Smooth muscle cell (in vitro differentiated cells): Measurements from ENCODE around the gene CPT1C. TPM values are rescaled to one million over a fixed set of nuclear protein-coding genes. Genes with fewer than 3 reads are reported as not detected.

ENCODE experiments used
- DNase-seq: peaks from one replicate; lab custom pipeline; 2025; ENCODE audit not compliant: unreplicated experiment; lab: John Stamatoyannopoulos, UW
- H2AFZ ChIP-seq: fragments of 200-600 bp; sonication (generic); 2 replicates; pipeline ENCODE4 v1.6.0; 2016; ENCODE audit warnings: antibody characterized with exemption, low read depth, mild to moderate bottlenecking
- H3F3A ChIP-seq: fragments of 200-600 bp; sonication (generic); 2 replicates; pipeline ENCODE4 v1.6.0; 2017; ENCODE audit warnings: antibody characterized with exemption, low read depth
- H3K27ac ChIP-seq: fragments of 200-600 bp; sonication (generic); 2 replicates; pipeline ENCODE4 v1.5.1; 2016; ENCODE audit warnings: low read depth, mild to moderate bottlenecking
- H3K27me3 ChIP-seq: fragments of 200-600 bp; sonication (generic); 2 replicates; pipeline ENCODE4 v1.6.1; 2016; ENCODE audit warnings: low read depth, mild to moderate bottlenecking
- H3K36me3 ChIP-seq: fragments of 200-600 bp; sonication (generic); 2 replicates; pipeline ENCODE4 v1.5.1; 2016; ENCODE audit warnings: low read depth
- H3K4me1 ChIP-seq: fragments of 200-600 bp; sonication (generic); 2 replicates; pipeline ENCODE4 v1.5.1; 2016; ENCODE audit warnings: low read depth
- H3K4me2 ChIP-seq: fragments of 200-600 bp; sonication (generic); 2 replicates; pipeline ENCODE4 v1.6.0; 2016; ENCODE audit warnings: mild to moderate bottlenecking
- H3K4me3 ChIP-seq: fragments of 200-600 bp; sonication (generic); 2 replicates; pipeline ENCODE4 v1.5.1; 2016; ENCODE audit warnings: mild to moderate bottlenecking
- H3K79me2 ChIP-seq: fragments of 200-600 bp; sonication (generic); 2 replicates; pipeline ENCODE4 v1.6.0; 2016; ENCODE audit warnings: low read depth, mild to moderate bottlenecking
- H3K9ac ChIP-seq: fragments of 200-600 bp; sonication (generic); 2 replicates; pipeline ENCODE4 v1.6.0; 2016; ENCODE audit warnings: low read depth
- H3K9me3 ChIP-seq: fragments of 200-600 bp; sonication (generic); replicated peaks from 2 replicates; pipeline ENCODE4 v1.5.1; 2016; ENCODE audit warnings: low read depth
- H4K20me1 ChIP-seq: fragments of 200-600 bp; sonication (generic); 2 replicates; pipeline ENCODE4 v1.6.0; 2016; ENCODE audit warnings: low read depth
- WGBS: methylation state at CpG from one replicate; pipeline ENCODE4 v1.1.7; 2016; ENCODE audit warnings: low lambda C conversion rate; 5-methylcytosine and 5-hydroxymethylcytosine counted together
- polyA plus RNA-seq: library from polyadenylated mRNA; unstranded; fragments of >200 nt; fragmentation: Nextera tagmentation; extraction: Ambion mirVana; gene quantifications from 2 replicates; pipeline ENCODE4 v1.2.1, GENCODE V29; 2016
- total RNA-seq: library from RNA; depleted of rRNA; stranded (reverse); fragments of >200 nt; gene quantifications from 2 replicates; pipeline ENCODE4 v1.2.3, GENCODE V29; 2014
- TF ChIP-seq, protein P1 (sequence below): fragments of 200-600 bp; sonication (generic); IDR thresholded peaks from 2 replicates; pipeline ENCODE4 v1.5.1; 2017; ENCODE audit warnings: borderline replicate concordance, mild to moderate bottlenecking, antibody characterized with exemption; ENCODE audit not compliant: insufficient read depth, poor library complexity, severe bottlenecking

The CPT1C gene
- total and polyA plus RNA-seq, 2 experiments from 2014 or later = 19.7 to 20.0 TPM

DNA sequence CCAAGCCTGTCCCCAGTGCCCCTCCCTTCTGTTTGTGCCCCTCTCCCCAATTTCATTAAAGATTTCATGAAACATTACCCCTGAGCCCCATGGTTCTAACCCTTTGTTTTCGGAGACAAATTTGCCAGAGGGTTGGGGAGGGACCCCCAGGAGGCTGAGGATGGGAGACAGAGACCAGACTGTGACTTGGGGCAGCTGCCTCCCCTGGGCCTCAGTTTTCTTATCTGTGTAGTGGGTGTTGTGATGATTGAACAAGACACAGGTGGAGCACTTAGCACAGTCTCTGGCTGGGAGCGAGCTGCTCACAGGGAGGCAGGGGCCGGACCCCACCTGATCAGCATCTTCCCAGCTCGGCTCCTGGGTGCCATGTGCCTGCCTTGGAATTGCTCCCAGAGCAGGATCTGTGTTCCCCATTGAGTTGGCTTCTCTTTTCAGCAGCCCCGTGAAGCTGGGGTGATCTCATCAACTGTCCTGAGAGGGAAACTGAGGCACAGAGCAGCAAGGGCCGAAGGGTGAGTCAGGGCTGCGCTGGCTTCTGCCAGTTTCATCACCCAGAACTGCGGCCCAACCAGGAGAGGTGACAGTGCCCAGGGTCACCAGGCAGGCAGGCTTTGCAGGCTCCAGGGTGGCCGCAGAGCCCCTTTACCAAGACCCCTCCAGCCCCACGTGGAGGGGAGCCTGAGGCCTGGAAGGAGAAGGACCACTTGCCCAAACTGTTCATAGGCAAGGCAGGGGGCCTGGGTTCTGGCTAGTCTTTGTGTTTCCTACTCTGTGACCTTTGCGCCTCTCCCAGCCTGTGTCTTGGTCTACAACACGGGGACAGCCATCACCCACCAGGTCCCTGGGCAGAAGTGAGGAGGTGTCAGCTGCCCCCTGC is 32.1 kb upstream of the CPT1C start:
- no peak for DNase-seq
- Histone ChIP-seq H3K9ac (no peak overlapping the region), H3K4me3 (no peak overlapping the region), H3K79me2 (peaks cover 4% of the 10 kb centered on the region), H3K9me3 (no peaks in the 10 kb centered on the region), H4K20me1 (peaks cover 29% of the 10 kb centered on the region), H3K27me3 (no peaks in the 10 kb centered on the region), H3K36me3 (no peaks in the 10 kb centered on the region), H3K4me2 (no peak overlapping the region), H3K4me1 (peaks cover 3% of the 10 kb centered on the region), H2AFZ (no peak overlapping the region), H3K27ac (no peak overlapping the region), H3F3A (no peaks in the 10 kb centered on the region)
- TF ChIP-seq, protein P1, sequence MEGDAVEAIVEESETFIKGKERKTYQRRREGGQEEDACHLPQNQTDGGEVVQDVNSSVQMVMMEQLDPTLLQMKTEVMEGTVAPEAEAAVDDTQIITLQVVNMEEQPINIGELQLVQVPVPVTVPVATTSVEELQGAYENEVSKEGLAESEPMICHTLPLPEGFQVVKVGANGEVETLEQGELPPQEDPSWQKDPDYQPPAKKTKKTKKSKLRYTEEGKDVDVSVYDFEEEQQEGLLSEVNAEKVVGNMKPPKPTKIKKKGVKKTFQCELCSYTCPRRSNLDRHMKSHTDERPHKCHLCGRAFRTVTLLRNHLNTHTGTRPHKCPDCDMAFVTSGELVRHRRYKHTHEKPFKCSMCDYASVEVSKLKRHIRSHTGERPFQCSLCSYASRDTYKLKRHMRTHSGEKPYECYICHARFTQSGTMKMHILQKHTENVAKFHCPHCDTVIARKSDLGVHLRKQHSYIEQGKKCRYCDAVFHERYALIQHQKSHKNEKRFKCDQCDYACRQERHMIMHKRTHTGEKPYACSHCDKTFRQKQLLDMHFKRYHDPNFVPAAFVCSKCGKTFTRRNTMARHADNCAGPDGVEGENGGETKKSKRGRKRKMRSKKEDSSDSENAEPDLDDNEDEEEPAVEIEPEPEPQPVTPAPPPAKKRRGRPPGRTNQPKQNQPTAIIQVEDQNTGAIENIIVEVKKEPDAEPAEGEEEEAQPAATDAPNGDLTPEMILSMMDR = no peak
- WGBS = 97% methylated on average over 12 of the region's 12 CpGs

DNA sequence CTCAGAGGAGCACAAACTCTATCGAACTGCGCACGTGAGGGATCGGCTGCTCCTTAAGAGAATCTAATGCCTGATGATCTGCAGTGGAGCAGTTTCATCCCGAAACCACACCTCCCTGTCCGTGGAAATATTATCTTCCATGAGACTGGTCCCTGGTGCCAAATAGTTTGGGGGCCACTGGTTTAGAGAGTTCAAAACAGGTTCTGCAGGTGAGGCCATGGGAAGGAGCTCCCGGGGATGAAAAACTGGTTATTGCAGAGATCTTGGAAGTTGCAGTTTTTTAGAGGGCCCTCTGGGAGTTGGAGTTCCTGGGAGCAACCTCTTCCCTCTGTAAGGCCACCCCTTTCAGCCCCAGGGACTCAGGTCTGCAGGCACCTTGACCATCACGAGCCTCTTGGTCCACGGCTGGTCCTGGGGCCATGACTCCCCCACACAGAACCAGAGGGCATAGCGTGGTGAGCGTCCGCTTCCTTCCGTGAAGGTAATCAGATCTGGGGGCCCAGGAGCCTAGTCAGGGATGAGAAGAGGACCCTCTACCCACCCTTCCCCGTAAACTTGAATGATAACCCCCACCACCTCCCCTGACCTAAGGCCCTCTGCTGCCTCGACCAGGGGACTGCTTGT is 30.5 kb upstream of the CPT1C start:
- H3K27me3 ChIP-seq = no peaks in the 10 kb centered on the region
- WGBS = 93% methylated on average over 15 of the region's 15 CpGs
- H3K4me3 ChIP-seq = no peak overlapping the region
- H4K20me1 ChIP-seq = peaks cover 25% of the 10 kb centered on the region
- no peak overlapping the region for H2AFZ ChIP-seq
- H3K9ac ChIP-seq = no peak overlapping the region
- H3K27ac ChIP-seq = no peak overlapping the region
- H3K36me3 ChIP-seq = no peaks in the 10 kb centered on the region
- TF ChIP-seq, protein P1 = no peak
- H3K79me2 ChIP-seq = peaks cover 7% of the 10 kb centered on the region
- H3K9me3 ChIP-seq = no peaks in the 10 kb centered on the region
- no peak overlapping the region for H3K4me2 ChIP-seq
- H3K4me1 ChIP-seq = peaks cover 6% of the 10 kb centered on the region
- H3F3A ChIP-seq = no peaks in the 10 kb centered on the region
- DNase-seq = no peak

DNA sequence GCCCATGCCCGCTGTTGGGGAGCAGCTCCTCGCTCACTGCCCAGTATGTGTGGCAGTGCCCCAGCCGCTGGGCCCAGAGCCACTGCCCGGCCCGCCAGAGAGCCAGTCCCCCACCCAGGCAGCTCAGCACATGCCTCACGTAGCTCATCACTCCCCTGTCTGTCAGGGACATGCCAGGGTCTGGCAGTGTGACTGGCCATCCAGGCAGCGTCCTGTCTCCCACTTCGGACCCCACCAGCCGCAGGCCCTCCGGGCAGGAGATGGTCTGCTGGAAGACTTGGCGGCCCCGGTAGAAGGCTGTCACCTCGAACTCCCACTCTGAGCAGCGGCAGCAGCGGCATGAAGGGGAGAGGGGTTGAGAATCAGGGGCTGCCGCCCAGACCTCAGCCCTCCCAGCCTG is 28.9 kb upstream of the CPT1C start:
- Histone ChIP-seq H3K9ac (no peak overlapping the region), H3K36me3 (no peaks in the 10 kb centered on the region), H3K4me1 (peaks cover 6% of the 10 kb centered on the region), H3K4me3 (no peak overlapping the region), H3K27ac (no peak overlapping the region), H3K4me2 (no peak overlapping the region), H3K9me3 (no peaks in the 10 kb centered on the region), H3K27me3 (no peaks in the 10 kb centered on the region), H2AFZ (no peak overlapping the region), H3F3A (no peaks in the 10 kb centered on the region), H4K20me1 (peaks cover 25% of the 10 kb centered on the region), H3K79me2 (peaks cover 14% of the 10 kb centered on the region)
- 97% methylated on average over 16 of the region's 16 CpGs for WGBS
- TF ChIP-seq, protein P1 = no peak
- DNase-seq = no peak
